GM19240 (cell line): Measurements from ENCODE around the gene ARID1A.
A peak's percentile ranks its signal among the peaks of the same experiment; 100 is the strongest.

Source experiments
- DNase-seq: peaks from one replicate; pipeline ENCODE4 v3.0.0; 2011; ENCODE audit warnings: low spot score; ENCODE audit not compliant: insufficient read length

ARID1A gene

DNA sequence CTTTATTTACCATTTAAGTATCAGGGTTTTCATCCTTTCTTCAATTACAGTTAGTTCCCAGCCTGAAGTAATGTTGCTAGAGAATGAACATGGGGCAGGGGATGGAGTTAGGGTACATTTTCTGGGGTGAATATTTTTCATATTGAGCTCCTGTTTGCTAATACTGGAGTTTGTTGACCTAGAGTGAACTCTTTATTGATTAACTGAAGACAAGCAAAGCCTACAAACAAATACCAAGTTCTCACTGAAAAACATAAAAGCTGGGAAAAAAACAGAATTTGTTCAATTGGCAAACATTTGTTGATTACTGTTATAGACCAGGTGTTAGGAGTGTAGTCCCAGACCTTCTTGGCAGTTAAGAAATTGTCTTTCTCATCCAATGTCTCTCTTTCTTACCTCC lies 63.7 kb downstream of the ARID1A start:
- no peak for DNase-seq

DNA sequence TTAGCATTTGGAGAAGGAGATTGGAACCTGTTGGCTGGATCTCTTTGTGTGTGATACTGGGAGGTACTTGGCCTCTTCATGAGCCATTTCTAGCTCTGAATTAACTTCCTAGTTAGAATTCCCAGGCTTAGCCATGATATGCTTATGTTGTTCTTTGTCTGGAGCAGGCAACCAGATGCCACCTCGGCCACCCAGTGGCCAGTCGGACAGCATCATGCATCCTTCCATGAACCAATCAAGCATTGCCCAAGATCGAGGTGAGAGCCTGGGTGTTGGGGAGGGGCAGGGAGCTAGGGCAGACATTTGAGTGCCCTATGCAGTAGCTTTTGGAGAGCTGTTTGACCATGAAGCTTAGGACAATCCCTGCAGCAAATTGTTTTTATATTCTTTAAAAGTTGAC lies 65.4 kb downstream of the ARID1A start:
- no peak for DNase-seq

DNA sequence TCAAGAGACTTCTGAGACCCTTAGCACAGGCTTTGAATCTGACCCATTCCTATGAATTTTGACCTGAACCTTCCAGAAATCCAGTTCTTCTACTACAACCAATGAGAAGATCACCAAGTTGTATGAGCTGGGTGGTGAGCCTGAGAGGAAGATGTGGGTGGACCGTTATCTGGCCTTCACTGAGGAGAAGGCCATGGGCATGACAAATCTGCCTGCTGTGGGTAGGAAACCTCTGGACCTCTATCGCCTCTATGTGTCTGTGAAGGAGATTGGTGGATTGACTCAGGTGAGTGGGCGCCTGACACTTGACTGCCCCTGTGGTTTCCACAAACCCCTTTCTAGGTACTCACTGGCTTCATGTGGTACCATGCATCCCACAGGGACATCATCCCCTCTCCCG lies 71.9 kb downstream of the ARID1A start:
- no peak for DNase-seq

DNA sequence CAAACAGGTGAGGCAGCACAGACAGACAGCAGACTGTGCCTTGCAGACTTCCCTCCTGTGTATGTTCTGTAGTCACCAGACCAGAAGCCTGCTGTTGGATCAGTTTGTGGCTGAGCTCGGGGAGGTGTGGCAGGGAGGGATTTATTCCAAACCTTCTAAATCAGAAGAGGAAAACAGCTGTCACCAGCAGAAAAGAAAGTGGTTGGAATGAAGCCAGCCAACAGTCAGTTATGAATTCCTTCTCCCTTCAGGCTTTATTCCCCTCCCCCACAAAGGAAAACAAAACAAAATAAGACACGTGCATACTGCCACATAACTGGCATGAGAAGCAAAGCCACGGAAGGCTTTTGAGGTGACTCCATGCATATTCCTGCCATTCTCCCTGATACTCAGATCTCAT lies 72.9 kb downstream of the ARID1A start:
- no peak for DNase-seq

DNA sequence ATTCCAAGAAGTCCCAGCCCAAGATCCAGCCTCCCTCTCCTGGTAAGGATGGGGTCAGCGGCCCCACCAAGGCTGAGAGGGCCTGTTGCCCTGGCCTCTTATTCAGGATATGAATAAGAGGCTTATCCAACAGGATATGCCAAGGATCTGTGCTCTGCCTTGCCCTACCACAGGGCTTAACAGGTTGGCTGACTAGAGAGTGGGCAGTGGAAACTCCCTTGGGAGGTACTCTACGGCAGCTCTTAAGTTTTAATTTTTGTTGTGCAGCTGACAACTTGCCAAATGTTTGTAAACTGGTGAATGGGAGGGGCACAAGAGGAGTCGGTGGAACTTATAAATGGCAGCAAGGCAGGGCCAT lies 75.4 kb downstream of the ARID1A start:
- no peak for DNase-seq

DNA sequence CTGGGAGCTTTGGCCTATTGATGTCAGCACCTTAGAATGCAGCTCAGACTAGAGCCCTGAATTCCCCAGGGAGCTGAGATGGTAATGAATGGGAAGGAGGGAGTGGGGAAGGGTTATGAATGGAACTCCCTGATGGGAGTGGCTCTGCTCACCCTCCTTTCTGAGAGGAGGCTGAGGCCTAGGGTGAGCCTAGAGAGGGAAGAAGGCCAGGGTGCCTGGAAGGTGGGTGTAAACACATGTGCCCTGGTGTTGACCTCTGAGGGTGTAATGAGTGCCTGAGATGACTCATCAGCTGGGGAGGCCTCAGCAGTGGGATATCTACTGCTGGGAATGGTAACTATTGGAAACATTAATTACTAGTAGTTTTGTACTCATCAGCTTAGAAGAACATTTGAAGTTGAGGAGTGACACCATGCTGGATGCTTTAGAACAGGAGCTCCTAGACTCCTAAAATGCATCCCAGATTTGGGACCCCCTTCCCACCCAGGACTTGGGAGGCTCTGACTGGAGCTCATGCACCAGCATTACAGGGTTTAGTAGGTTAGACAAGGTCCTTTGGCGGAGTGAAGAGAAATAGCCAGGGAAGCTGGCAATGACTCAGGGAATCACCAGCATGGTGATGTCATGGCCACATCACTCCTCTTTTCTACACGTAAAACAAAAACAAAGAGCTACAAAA lies 76.0 kb downstream of the ARID1A start:
- peak; percentile 25 for DNase-seq

DNA sequence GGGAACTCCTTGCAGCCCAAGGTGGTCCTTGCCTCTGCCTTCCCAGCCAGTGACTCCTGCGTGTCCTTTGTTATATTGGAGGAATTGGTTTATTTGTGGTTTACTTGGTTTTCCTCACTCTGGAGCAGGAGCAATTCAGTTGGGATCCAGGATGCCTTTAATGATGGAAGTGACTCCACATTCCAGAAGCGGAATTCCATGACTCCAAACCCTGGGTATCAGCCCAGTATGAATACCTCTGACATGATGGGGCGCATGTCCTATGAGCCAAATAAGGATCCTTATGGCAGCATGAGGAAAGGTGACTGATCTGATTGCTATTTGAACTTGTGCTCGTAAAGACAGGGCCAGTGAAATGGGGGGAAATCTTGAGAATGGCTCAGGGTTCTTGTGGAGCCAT lies 76.9 kb downstream of the ARID1A start:
- DNase-seq: no peak

DNA sequence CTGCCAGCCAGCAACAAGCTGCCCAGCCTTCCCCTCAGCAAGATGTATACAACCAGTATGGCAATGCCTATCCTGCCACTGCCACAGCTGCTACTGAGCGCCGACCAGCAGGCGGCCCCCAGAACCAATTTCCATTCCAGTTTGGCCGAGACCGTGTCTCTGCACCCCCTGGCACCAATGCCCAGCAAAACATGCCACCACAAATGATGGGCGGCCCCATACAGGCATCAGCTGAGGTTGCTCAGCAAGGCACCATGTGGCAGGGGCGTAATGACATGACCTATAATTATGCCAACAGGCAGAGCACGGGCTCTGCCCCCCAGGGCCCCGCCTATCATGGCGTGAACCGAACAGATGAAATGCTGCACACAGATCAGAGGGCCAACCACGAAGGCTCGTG lies 78.6 kb downstream of the ARID1A start:
- no peak for DNase-seq

DNA sequence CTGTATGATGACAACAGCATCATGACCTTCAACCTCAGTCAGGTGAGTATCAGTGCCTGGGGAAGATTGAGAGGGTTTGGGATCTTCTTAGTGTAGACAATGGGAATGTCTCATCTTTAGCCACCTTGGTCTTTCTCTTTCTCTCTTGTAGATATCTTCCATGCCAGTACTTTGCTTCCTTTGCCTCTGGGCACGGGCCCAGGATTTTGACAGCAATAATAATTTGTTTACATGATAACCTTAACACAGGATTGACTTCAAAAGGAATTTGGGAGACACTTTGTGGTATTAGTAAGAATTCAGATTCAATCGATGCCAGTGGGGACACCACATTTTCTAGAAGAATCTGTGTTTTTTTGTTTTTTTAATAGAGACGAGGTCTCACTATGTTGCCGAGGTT lies 79.9 kb downstream of the ARID1A start:
- no peak for DNase-seq

DNA sequence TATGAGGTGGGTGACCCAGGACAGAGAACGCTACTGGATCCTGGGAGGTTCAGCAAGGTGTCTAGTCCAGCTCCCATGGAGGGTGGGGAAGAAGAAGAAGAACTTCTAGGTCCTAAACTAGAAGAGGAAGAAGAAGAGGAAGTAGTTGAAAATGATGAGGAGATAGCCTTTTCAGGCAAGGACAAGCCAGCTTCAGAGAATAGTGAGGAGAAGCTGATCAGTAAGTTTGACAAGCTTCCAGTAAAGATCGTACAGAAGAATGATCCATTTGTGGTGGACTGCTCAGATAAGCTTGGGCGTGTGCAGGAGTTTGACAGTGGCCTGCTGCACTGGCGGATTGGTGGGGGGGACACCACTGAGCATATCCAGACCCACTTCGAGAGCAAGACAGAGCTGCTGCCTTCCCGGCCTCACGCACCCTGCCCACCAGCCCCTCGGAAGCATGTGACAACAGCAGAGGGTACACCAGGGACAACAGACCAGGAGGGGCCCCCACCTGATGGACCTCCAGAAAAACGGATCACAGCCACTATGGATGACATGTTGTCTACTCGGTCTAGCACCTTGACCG lies 83.4 kb downstream of the ARID1A start:
- DNase-seq: no peak

DNA sequence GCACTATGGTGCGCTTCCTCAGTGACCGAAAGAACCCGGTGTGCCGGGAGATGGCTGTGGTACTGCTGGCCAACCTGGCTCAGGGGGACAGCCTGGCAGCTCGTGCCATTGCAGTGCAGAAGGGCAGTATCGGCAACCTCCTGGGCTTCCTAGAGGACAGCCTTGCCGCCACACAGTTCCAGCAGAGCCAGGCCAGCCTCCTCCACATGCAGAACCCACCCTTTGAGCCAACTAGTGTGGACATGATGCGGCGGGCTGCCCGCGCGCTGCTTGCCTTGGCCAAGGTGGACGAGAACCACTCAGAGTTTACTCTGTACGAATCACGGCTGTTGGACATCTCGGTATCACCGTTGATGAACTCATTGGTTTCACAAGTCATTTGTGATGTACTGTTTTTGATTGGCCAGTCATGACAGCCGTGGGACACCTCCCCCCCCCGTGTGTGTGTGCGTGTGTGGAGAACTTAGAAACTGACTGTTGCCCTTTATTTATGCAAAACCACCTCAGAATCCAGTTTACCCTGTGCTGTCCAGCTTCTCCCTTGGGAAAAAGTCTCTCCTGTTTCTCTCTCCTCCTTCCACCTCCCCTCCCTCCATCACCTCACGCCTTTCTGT lies 84.6 kb downstream of the ARID1A start:
- DNase-seq: no peak

DNA sequence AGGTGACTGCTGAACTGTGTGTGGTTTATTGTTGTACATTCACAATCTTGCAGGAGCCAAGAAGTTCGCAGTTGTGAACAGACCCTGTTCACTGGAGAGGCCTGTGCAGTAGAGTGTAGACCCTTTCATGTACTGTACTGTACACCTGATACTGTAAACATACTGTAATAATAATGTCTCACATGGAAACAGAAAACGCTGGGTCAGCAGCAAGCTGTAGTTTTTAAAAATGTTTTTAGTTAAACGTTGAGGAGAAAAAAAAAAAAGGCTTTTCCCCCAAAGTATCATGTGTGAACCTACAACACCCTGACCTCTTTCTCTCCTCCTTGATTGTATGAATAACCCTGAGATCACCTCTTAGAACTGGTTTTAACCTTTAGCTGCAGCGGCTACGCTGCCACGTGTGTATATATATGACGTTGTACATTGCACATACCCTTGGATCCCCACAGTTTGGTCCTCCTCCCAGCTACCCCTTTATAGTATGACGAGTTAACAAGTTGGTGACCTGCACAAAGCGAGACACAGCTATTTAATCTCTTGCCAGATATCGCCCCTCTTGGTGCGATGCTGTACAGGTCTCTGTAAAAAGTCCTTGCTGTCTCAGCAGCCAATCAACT lies 85.5 kb downstream of the ARID1A start:
- DNase-seq: no peak

DNA sequence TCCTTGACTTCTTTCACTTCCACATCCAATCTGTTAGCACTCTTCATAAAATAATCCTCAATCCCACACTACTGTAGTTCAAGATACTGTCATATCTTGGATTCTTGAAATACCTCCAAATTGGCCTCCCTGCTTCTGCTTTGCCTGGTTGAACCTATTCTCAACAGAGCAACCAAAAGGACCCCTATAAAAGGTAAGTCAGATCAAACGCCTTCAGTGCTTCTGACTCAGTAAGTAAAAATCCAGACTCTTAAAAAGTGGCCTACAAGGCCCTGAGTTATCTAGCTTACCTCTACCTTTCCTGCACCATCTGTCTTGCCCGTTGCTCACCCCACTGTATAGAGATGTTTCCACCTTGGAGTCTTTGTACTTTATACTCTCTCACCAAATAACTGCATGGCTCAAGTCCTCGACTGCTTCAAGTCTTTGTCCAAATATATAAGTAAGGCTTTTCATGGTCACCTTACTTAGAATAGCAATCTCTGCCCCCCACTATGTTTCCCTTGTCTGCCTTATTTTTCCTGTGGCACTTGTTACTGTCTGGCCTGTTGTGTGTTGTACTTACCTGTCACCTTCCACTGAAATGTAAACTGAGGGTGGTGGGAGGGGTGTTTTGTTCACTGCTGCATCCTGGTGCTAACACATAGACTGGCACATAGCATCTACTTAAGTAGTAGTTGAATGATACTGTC lies 86.9 kb downstream of the ARID1A start:
- no peak for DNase-seq

DNA sequence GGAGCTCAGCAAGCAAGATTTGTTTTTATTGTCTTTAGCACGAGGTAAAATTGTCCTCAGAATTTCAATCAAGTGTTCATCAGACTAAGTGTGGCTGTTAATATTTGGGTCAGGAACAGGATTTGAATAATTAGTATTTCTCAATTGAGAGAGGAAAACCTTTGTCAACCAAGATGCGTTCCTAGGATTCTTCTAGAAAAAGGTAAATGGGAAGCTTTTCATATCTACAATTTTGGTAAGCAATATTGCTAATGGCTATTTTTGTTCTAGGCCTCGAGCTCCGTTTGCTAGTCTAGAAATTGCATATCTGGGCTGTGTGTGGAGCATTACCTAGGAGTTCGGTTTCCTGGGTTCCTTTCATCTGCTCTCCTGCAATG lies 87.8 kb downstream of the ARID1A start:
- no peak for DNase-seq

DNA sequence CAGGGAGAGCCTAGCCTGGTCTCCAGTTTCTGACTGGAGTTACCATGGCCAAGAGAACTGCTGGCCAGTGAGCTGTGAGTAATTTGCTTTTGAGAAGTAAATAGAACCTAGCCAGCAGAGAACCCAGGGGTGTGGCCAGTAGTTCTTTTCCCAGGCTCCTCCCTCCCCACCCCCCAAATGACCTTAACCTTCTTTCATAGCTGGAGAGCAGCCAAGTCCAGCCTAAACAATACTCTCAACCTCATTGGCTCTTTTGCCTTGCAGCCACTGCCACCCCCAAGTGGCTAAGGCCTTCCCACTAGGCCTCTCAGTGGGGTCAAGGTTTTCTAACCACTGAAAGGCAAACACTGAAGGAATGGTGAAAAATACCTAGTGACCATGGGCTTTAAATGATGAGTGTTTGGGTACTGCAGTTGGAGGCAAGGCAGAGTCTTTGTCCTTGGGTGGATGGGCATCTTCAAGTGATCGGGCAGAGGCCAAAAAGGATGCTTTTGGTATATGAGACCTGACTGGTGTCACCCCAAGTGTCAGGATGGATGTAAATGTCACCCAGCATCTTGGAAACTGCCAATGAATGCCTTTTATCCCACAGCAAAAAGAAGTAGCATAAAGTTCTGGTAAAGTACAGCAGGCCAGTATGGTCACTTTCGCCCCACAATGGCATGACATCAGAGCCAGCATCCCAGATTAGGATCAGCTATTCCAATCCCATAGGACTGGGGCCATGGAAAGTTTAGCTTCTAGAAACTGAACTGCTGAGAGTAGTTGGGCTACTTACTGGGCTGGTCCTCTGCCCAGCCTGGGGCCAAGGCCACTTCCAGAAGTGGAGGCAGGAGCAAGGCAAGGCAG lies 88.4 kb downstream of the ARID1A start:
- DNase-seq: no peak

DNA sequence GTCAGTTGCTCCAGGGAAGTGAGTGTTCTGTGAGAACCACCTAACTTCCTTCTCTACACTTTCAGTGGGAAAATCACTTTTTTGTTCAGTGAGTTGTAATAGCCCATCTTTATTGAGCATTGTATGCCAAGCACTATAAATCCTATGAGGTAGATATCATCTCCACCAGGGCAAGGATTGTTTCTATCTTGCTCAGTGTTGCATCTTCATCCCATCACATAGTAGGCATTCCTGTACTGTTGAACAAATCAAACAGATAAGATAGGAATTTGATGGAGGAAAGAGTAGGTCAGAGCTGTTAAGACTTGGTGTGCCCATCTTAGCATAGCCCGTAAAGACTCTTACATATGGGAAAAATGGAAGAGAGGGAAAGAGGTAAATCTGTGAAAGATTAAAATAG lies 89.1 kb downstream of the ARID1A start:
- no peak for DNase-seq

DNA sequence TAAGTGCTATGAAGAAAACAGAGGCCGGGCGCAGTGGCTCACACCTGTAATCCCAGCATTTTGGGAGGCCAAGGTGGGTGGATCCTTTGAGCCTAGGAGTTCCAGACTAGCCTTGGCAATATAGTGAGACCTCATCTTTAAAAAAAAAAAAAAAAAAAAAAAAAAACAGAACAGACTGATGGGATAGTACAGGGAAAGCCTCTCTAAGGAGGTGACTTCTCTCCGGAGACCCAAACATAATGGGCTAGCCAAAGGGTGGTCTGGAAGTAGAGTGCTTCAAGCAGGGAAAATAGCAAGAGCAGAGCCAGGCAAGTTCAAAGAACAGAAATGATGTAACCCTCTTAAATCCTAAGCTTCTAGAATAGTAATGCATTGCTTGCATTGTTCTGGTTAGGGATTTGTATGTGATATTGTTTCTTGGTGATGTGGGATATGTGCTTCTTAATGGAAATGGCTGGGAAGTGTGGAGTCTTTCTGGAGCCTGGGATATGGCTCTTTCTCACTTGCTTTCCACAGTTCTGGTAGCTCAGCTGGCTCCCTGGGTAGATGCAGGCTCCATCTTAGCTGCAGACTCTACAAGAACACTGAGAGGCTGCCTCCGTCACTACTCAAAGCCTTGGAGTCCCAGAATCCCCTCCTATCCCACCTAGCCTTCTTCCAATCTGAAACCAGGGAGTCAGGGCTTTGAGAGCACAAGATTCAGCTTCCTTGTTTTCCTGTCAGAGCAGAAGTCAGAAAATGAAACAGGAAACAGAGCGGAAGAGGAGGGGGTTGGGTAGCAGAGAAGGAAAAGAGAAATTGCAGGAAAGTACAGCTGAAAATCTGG lies 90.0 kb downstream of the ARID1A start:
- no peak for DNase-seq

DNA sequence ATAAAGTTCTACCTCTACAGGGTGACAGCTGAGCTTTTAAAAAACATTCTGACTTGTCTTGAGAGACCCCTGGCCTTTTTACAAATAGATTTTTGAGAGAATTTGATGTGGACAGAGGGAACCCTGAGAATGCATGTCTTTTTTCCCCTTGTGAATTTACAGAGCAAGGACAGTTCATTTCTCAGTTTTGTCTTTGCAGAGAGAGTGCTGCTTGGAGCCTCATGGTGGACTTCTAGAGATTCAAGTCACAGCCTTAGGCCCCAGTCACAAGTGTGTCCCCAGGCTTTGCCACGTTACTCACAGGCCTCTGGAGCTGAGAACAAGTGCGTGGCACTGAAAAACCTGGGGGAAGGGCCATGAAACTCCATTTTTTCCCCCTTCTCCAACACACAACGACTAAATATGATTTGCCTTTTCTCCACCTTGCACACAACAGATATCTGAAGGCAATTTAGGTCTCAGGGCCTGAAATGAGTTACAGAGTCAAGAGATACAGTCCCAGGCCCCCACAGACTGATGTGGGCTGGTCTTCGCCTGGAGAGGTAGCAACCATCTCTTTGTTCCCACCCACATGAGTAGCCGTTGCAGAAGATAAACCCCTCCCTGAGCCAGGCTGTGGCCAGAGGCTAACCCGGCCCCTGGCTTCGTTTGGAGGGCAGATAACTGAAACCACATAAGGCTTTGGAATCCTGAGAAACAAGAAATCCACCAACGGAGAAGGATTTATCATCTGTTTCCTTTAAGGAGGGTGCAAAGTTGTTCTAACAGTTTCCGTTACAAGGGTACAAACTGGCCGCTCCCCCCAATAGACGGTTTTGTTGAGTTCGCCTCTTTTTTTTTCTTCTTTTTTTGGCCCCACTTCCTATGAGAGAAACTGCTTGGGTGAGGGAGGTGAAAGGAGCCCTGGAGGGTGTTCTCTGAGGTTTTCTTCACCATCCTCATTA lies 90.9 kb downstream of the ARID1A start:
- DNase-seq: peak; percentile 47

DNA sequence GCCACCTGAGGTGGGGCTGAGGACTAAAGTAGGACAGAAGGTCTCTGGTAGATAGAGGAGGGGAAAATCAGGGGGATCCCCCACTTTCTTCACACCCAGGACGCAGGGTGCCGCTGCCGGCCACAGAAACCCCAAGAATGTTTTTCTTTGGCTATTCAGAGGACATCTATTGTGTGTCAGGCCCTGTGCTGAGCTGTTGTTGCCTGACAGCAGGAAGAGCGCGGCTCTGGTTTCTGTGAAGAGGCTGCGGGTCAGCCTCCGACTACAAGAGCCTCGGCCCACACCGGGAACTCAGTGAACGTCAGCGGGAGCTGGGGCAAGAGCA lies 91.5 kb downstream of the ARID1A start:
- DNase-seq: peak; percentile 59
